K562 (cell line): ENCODE measurements around the gene RAB6A. TPM values are rescaled to one million over a fixed set of nuclear protein-coding genes. Genes with fewer than 3 reads are reported as not detected.
A peak's percentile ranks its signal among the peaks of the same experiment; 100 is the strongest.

ENCODE experiments used
- BRF1 ChIP-seq: IDR thresholded peaks from 3 replicates; pipeline ENCODE4 v1.6.1; 2011; ENCODE audit warnings: borderline replicate concordance, mild to moderate bottlenecking; ENCODE audit not compliant: insufficient read length; ENCODE audit errors: extremely low read depth
- CTCFL ChIP-seq: IDR thresholded peaks from 2 replicates; pipeline ENCODE4 v1.6.1; 2011; ENCODE audit warnings: borderline replicate concordance, low read depth, mild to moderate bottlenecking, moderate library complexity, low read length; ENCODE audit not compliant: insufficient read depth, poor library complexity, severe bottlenecking
- ELF4 ChIP-seq: fragments of 450-650 bp; formaldehyde crosslinking; IDR thresholded peaks from 2 replicates; pipeline ENCODE4 v1.4.0; 2022; ENCODE audit warnings: missing genetic modification characterization
- FOXA3 ChIP-seq, 2 experiments: fragments of 450-650 bp in 1 of 2; sonication (generic) in 1 of 2; formaldehyde crosslinking; IDR thresholded peaks in 1 of 2; conservative IDR thresholded peaks in 1 of 2; 2 replicates each; pipeline versions ENCODE4 v1.4.0 to v1.8.0; 2020 to 2022; ENCODE audit warnings: mild to moderate bottlenecking in 2 of 2, missing genetic modification reagents in 1 of 2
- JUN ChIP-seq, 2 experiments: sonication (generic) in 1 of 2; formaldehyde crosslinking in 1 of 2; IDR thresholded peaks; 2 replicates each; pipeline versions ENCODE4 v1.6.1 to v1.8.0; 2012 to 2022; ENCODE audit warnings: borderline replicate concordance in 2 of 2, mild to moderate bottlenecking in 2 of 2, improper control_type of control experiment in 1 of 2, low read depth in 1 of 2, low read length in 1 of 2, missing genetic modification reagents in 1 of 2
- KAT8 ChIP-seq: fragments of 450-650 bp; IDR thresholded peaks from 2 replicates; pipeline ENCODE4 v1.6.1; 2016; ENCODE audit warnings: low read depth, mild to moderate bottlenecking
- MYBL2 ChIP-seq, 2 experiments: fragments of 450-650 bp in 1 of 2; sonication (generic) in 1 of 2; formaldehyde crosslinking in 1 of 2; IDR thresholded peaks; 2 replicates each; pipeline versions ENCODE4 v1.6.1 to v1.8.1; 2017 to 2022; ENCODE audit warnings: borderline replicate concordance in 1 of 2, inconsistent platforms in 1 of 2, low read depth in 1 of 2, mild to moderate bottlenecking in 1 of 2, missing genetic modification reagents in 1 of 2, moderate library complexity in 1 of 2
- PHB2 ChIP-seq: fragments of 450-650 bp; IDR thresholded peaks from 2 replicates; pipeline ENCODE4 v1.6.1; 2017; ENCODE audit warnings: low read depth
- PHF21A ChIP-seq: fragments of 450-650 bp; IDR thresholded peaks from 2 replicates; pipeline ENCODE4 v1.6.1; 2017; ENCODE audit warnings: low read depth, borderline replicate concordance
- RB1 ChIP-seq: fragments of 450-650 bp; IDR thresholded peaks from 2 replicates; pipeline ENCODE4 v1.6.1; 2017; ENCODE audit warnings: low read depth, mild to moderate bottlenecking
- SAFB ChIP-seq: fragments of 200-400 bp; formaldehyde crosslinking; IDR thresholded peaks from 2 replicates; pipeline ENCODE4 v1.6.1; 2017; ENCODE audit warnings: low read depth, low read length, borderline replicate concordance
- SLC30A9 ChIP-seq: fragments of 250-450 bp; sonication (Bioruptor Pico); IDR thresholded peaks from 2 replicates; pipeline ENCODE4 v1.8.0; 2022; ENCODE audit warnings: mild to moderate bottlenecking, moderate library complexity
- SPI1 ChIP-seq: IDR thresholded peaks from 2 replicates; pipeline ENCODE4 v1.6.1; 2011; ENCODE audit warnings: low read depth, low read length, control low read depth, borderline replicate concordance
- SREBF1 ChIP-seq: fragments of 150-350 bp; IDR thresholded peaks from 2 replicates; pipeline ENCODE4 v1.6.1; 2014; ENCODE audit warnings: antibody characterized with exemption, low read depth, low read length, borderline replicate concordance
- ZBTB17 ChIP-seq: fragments of 450-650 bp; formaldehyde crosslinking; IDR thresholded peaks from 2 replicates; pipeline ENCODE4 v1.4.0; 2020; ENCODE audit warnings: mild to moderate bottlenecking
- ZNF133 ChIP-seq: fragments of 250-450 bp; sonication (Bioruptor Pico); IDR thresholded peaks from 2 replicates; pipeline ENCODE4 v1.4.0; 2020; ENCODE audit warnings: mild to moderate bottlenecking
- ZNF134 ChIP-seq: fragments of 250-450 bp; sonication (Bioruptor Pico); conservative IDR thresholded peaks from 2 replicates; pipeline ENCODE4 v1.4.0; 2020
- polyA plus RNA-seq, 8 experiments: library from polyadenylated mRNA; depleted of rRNA in 4 of 8; stranded (reverse) in 5 of 8; unstranded in 3 of 8; fragments of >200 nt; fragmentation: Nextera tagmentation in 2 of 8; fragmentation: Illumina TruSeq in 1 of 8; extraction: Ambion mirVana in 2 of 8; extraction: Trizol in 1 of 8; gene quantifications; 2 replicates each; pipeline versions ENCODE4 v1.2.1 to v1.2.3, GENCODE V29; 2011 to 2014; ENCODE audit warnings: inconsistent platforms in 1 of 8, missing spikeins in 1 of 8
- total RNA-seq, 7 experiments: library from RNA; depleted of rRNA in 6 of 7; stranded (reverse); fragments of >200 nt in 6 of 7; fragmentation: Illumina TruSeq in 2 of 7; extraction: Trizol in 2 of 7; gene quantifications; 2 replicates each; pipeline versions ENCODE4 v1.2.1 to v1.2.3, GENCODE V29; 2011 to 2021; ENCODE audit warnings: low replicate concordance in 1 of 7
- TF ChIP-seq, protein P1 (sequence below): fragments of 450-650 bp; formaldehyde crosslinking; IDR thresholded peaks from 2 replicates; pipeline ENCODE4 v1.4.0; 2022; ENCODE audit warnings: mild to moderate bottlenecking, moderate library complexity
- TF ChIP-seq, protein P2 (sequence below): fragments of 450-650 bp; IDR thresholded peaks from 2 replicates; pipeline ENCODE4 v1.6.1; 2017; ENCODE audit warnings: mild to moderate bottlenecking, moderate library complexity
- TF ChIP-seq, protein P3 (sequence below): fragments of 250-450 bp; sonication (Bioruptor Pico); IDR thresholded peaks from 2 replicates; pipeline ENCODE4 v1.4.0; 2020; ENCODE audit warnings: borderline replicate concordance

Gene RAB6A
- total and polyA plus RNA-seq, 9 of the 15 experiments (the other 6 are each of a cell fraction or from before 2014, with no cell fraction given), result 14.0 to 95.3 (median 45.4) TPM

DNA sequence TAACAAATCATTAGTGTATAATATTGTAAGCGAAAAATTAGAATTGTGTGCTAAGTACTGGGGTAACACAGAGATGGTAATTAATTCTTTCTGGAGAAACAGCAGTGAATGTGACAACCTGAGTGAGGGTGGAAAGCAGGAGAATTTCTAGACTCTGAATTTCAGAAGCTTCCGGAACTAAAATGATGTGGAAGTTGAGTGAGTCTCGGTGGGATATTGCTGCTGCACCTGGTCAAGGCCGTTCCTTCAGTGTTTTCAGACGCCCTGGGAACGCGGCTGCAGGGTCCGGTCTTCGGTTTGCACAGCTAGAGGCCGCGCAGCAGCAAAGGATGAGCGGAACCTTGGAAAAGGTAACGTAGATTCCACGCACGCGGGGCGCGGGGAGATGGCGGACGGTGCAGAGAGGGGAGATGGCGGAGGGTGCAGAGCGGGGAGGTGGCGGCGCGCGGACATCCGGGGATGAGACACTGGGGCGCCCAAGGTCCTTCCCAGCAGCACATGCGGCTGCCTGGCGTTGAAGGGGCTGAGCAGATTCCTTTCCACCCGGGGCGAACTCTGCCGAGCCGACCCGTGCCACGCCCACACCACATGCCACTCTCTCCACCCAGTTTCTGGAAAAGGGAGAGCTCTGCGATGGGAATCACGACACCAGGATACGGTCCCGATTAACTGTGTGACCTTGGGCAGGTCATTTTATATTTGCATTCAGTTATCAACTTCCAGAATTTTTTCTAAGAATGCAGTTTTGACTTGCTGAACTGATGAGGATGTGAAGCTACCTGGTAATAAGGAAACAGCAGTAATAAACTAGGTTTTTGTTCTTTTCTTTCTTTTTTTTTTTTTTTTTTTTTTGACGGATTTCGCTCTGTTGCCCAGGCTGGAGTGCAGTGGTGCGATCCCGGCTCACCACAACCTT, 27.0 kb upstream of the RAB6A start, which contains the start of gene MRPL48 (continued):
- TF ChIP-seq CTCFL, result no peak
- TF ChIP-seq PHB2, result no peak
- peak; percentile 94 for TF ChIP-seq KAT8
- TF ChIP-seq SREBF1, result no peak
- peak; percentile 66; the same call in 1 of the 2 replicates for TF ChIP-seq SAFB
- TF ChIP-seq, protein P1, sequence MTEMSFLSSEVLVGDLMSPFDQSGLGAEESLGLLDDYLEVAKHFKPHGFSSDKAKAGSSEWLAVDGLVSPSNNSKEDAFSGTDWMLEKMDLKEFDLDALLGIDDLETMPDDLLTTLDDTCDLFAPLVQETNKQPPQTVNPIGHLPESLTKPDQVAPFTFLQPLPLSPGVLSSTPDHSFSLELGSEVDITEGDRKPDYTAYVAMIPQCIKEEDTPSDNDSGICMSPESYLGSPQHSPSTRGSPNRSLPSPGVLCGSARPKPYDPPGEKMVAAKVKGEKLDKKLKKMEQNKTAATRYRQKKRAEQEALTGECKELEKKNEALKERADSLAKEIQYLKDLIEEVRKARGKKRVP (CRISPR knock-in tag), result 0 out of 2 replicates have a peak, but pooled peaks have one; percentile 1
- no peak for TF ChIP-seq MYBL2 (IDR thresholded peaks at IDR 0.05; ENCODE audit: low read depth)
- no peak for TF ChIP-seq MYBL2 (CRISPR knock-in tag; IDR thresholded peaks at IDR 0.05; ENCODE audit: borderline replicate concordance)
- TF ChIP-seq ZBTB17 (CRISPR knock-in tag), result 0 out of 2 replicates have a peak, but pooled peaks have one; percentile 80
- TF ChIP-seq, protein P2, sequence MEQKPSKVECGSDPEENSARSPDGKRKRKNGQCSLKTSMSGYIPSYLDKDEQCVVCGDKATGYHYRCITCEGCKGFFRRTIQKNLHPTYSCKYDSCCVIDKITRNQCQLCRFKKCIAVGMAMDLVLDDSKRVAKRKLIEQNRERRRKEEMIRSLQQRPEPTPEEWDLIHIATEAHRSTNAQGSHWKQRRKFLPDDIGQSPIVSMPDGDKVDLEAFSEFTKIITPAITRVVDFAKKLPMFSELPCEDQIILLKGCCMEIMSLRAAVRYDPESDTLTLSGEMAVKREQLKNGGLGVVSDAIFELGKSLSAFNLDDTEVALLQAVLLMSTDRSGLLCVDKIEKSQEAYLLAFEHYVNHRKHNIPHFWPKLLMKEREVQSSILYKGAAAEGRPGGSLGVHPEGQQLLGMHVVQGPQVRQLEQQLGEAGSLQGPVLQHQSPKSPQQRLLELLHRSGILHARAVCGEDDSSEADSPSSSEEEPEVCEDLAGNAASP, result no peak
- TF ChIP-seq JUN (IDR thresholded peaks at IDR 0.05; ENCODE audit: borderline replicate concordance, low read depth, low read length), result peak; percentile 3; the same call in 1 of the 2 replicates
- TF ChIP-seq JUN (CRISPR knock-in tag; IDR thresholded peaks at IDR 0.05; ENCODE audit: borderline replicate concordance), result no peak
- no peak for TF ChIP-seq SLC30A9 (CRISPR knock-in tag)
- TF ChIP-seq PHF21A, result peak; percentile 81
- no peak for TF ChIP-seq ZNF133 (CRISPR knock-in tag)
- TF ChIP-seq ZNF134, result no peak
- peak; percentile 64 for TF ChIP-seq ELF4 (CRISPR knock-in tag)
- no peak for TF ChIP-seq BRF1
- TF ChIP-seq, protein P3, sequence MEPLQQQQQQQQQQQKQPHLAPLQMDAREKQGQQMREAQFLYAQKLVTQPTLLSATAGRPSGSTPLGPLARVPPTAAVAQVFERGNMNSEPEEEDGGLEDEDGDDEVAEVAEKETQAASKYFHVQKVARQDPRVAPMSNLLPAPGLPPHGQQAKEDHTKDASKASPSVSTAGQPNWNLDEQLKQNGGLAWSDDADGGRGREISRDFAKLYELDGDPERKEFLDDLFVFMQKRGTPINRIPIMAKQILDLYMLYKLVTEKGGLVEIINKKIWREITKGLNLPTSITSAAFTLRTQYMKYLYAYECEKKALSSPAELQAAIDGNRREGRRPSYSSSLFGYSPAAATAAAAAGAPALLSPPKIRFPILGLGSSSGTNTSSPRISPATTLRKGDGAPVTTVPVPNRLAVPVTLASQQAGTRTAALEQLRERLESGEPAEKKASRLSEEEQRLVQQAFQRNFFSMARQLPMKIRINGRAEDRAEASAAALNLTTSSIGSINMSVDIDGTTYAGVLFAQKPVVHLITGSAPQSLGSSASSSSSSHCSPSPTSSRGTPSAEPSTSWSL (CRISPR knock-in tag), result no peak
- TF ChIP-seq SPI1, result no peak
- TF ChIP-seq RB1, result peak; percentile 87
- TF ChIP-seq FOXA3 (CRISPR knock-in tag; conservative IDR thresholded peaks at IDR 0.05 in 1 of 2, IDR thresholded peaks at IDR 0.05 in 1 of 2), result no peak
